Globus pallidus (tissue), 1 donor: ENCODE results near the gene PARD6G.

Experiments used
- DNase-seq: peaks from one replicate; pipeline ENCODE4 v3.0.0-alpha.2; 2015; ENCODE audit warnings: low spot score

The PARD6G gene

GRCh38 chr18:80190311-80190710, 57.0 kb downstream of the PARD6G start:
- no peak for DNase-seq

- DNase-seq = no peak
Measured at GRCh38 chr18:80189531-80189865, 57.8 kb downstream of the PARD6G start.

GRCh38 chr18:80188643-80189530, 58.4 kb downstream of the PARD6G start:
- DNase-seq = no peak

GRCh38 chr18:80187956-80188642, 59.2 kb downstream of the PARD6G start:
- DNase-seq = no peak

GRCh38 chr18:80185545-80185944, 61.8 kb downstream of the PARD6G start:
- DNase-seq = no peak

- DNase-seq = no peak
Measured at GRCh38 chr18:80184243-80184772, 63.0 kb downstream of the PARD6G start.

GRCh38 chr18:80183273-80184050, 63.9 kb downstream of the PARD6G start:
- DNase-seq = no peak

- no peak for DNase-seq
Measured at GRCh38 chr18:80182855-80183254, 64.5 kb downstream of the PARD6G start.

- no peak for DNase-seq
Measured at GRCh38 chr18:80181642-80182461, 65.5 kb downstream of the PARD6G start.

- no peak for DNase-seq
Measured at GRCh38 chr18:80180778-80181564, 66.3 kb downstream of the PARD6G start.

- no peak for DNase-seq
Measured at GRCh38 chr18:80179857-80180558, 67.3 kb downstream of the PARD6G start.

- DNase-seq = no peak
Measured at GRCh38 chr18:80178935-80179818, 68.1 kb downstream of the PARD6G start.

- DNase-seq = no peak
Measured at GRCh38 chr18:80177128-80177527, 70.2 kb downstream of the PARD6G start.

- DNase-seq = no peak
Measured at GRCh38 chr18:80176334-80177073, 70.8 kb downstream of the PARD6G start.

- no peak for DNase-seq
Measured at GRCh38 chr18:80175451-80176204, 71.7 kb downstream of the PARD6G start.

GRCh38 chr18:80173060-80173459, 74.3 kb downstream of the PARD6G start:
- no peak for DNase-seq

GRCh38 chr18:80172056-80172455, 75.3 kb downstream of the PARD6G start:
- DNase-seq = no peak
